AG08396 (cell line): ENCODE measurements around the gene RNF114.
"Not testable (repeated sequence)": the region's sequence is repeated elsewhere in the genome, so short reads cannot be mapped to it uniquely, and the experiment has no call there.

Experiments
- DNase-seq: peaks from one replicate; pipeline ENCODE4 v3.0.0; 2012; ENCODE audit warnings: low spot score, mixed read lengths

The RNF114 gene

DNA sequence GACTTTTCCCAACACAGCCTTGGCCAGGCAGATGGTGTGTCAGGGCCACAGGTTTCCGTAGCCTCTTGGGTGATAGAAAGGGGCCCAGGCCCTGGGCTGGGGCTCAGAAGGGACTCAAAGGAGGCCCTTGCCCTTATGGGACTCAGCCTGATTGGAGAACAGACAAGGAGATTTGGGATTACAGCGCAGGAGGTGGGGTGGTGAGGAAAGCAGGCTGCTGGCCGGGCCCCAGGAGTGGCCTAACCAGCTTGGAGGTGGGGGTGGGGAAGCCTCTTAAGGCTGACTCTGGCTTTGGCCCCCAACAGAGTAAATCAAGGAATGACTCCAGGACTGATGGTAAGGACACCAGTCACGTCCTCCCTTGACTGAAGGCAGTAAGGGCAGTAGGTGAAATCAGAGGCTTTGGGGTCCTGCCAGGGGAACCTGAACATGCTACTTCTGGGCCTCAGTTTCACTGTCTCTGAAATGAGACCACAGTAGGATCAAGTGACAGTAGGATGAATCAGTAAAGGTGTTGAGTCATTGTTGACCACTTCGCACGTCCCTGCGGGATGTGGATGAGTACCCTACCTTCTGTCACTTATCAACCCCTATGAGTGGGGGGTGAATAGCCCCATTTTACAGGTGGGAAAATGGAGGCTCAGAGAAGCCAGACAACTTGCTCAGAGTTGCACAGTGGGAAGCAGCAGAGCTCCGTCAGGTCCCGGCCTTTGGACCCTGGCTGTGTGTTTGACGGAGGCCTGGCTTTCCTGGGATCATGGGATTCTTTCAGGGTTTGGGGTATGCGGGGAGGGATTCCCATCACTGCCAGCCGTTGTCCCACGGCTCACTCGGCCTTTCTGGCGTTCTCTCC is 51.0 kb downstream of the RNF114 start:
- DNase-seq, result no peak

DNA sequence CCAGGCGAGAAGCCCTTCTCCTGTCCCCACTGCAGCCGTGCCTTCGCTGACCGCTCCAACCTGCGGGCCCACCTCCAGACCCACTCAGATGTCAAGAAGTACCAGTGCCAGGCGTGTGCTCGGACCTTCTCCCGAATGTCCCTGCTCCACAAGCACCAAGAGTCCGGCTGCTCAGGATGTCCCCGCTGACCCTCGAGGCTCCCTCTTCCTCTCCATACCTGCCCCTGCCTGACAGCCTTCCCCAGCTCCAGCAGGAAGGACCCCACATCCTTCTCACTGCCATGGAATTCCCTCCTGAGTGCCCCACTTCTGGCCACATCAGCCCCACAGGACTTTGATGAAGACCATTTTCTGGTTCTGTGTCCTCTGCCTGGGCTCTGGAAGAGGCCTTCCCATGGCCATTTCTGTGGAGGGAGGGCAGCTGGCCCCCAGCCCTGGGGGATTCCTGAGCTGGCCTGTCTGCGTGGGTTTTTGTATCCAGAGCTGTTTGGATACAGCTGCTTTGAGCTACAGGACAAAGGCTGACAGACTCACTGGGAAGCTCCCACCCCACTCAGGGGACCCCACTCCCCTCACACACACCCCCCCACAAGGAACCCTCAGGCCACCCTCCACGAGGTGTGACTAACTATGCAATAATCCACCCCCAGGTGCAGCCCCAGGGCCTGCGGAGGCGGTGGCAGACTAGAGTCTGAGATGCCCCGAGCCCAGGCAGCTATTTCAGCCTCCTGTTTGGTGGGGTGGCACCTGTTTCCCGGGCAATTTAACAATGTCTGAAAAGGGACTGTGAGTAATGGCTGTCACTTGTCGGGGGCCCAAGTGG is 51.9 kb downstream of the RNF114 start:
- no peak for DNase-seq

DNA sequence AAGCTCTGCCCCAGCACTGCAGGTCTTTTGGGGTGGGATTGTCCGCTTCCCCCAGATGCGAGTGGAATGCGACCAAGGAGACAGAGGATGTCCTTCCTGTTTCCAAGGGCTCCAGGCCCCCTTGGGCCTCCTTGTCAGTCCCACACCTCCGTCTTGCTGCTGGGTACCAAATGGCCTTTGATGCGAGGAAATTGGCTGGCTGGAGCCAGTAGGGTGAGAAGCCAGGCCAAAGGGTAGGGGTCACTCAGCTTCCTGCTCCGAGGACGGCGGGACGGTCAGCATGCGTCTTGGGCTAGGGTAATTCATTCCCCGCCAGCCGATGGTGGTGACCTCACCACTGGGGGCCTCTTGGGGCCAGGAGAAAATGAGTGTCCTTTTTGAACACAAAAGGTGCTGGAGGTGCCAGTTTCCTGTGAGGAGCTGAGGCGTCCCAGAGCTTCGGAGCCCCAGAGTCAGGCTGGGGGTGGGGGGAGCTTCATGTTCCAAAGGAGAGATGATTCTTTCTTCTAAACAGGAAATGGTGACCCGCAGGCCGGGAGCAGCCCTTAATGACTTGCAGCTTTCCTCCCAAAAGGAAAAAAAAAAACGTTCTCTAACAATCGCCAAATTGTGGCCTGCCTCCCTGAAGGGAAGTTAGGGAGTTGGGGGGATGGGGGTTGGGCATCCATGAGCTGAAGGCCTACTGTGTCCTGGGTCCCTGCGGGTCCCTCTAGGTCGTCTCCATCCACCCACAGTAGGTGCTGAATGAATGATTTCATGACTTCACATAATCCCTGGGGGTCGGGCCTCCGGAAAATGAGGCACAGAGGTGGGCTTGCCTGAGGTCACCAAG is 53.3 kb downstream of the RNF114 start:
- peak; percentile 71 for DNase-seq

DNA sequence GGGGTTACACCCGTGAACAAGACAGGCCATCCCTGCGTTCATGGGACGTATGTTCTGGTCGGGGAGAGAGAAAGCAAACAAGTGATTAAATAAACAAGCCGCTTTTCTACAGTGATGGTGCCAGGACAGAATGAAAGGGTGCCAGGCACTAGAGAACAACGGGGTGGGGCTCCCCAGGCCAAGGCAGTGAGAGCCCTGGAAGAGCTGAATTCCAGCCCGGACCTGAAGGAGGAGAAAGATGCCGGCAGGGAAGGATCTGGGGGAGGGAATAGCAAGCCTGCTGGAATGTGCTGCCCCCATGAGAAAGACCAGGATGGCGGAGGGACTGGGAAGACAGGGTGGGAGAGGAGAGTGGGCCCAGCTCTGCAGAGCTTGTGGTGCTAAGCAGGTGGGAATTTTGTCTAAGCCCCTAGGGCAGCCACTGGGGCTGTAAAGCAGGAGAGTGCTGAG is 54.1 kb downstream of the RNF114 start:
- DNase-seq, result no peak

DNA sequence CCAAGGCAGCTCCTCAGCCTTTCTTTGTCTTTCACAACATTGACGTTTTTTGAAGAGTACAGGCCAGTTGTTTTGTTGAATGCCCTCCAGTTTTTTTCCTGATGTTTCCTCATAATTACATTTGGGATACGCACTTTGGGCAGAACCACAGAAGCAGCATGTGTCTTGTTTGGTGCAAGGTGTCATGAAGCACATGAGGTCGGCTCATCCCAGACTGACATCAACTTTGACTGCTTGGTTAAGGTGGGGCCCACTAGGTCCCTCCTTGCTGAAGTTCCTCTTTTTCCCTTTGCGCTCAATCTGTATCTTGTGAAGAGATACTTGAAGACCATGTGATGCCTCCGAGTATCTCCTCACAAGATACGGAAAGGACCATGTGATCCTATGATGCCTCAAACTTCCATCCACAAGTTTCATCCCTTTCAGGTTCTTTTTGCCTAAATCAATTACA is 57.1 kb downstream of the RNF114 start:
- DNase-seq, result no peak

DNA sequence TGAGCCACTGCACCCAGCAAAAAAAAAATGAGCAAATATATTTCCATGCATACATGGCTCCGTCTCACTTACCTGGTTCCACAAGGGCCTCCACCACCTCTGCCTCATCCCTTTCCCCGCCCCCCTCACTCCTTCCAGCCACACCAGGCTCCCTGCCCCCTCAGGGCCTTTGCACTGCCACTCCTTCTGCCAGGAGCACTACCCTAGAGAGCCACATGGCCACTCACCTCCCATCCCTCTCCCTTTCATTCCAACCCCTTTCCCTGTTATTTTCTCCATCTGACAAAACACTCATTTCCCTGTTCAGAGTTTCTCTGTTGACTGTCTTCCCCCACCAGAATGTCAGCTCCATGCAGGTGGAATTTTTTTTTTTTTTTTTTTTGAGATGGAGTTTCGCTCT is 59.4 kb downstream of the RNF114 start:
- DNase-seq, result no peak

DNA sequence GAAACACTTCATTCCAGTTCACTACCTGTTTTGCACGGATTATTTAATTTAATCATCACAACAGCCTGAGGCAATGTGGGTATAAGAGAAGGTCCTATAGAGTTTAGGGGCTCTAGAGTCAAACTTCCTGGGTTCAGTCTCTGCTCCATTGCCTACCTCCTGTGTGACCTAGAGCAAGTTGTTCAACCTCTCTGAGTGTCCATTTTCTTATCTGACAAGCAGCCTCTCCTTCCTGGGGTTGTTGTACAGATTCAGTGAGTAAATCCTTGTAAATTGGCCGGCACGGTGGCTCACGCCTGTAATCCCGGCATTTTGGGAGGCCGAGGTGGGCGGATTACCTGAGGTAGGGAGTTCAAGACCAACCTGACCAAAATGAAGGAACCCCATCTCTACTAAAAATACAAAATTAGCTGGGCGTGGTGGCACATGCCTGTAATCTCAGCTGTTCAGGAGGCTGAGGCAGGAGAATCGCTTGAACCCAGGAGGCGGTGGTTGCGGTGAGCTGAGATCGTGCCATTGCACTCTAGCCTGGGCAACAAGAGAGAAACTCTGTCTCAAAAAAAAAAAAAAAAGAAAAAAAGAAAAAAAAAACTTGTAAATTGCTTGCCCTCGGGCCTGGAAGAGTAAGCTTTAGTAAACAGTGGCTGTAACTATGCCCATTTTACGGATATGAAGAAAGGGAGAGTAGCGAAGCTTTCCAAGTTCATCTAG is 62.4 kb downstream of the RNF114 start:
- not testable (repeated sequence) for DNase-seq

DNA sequence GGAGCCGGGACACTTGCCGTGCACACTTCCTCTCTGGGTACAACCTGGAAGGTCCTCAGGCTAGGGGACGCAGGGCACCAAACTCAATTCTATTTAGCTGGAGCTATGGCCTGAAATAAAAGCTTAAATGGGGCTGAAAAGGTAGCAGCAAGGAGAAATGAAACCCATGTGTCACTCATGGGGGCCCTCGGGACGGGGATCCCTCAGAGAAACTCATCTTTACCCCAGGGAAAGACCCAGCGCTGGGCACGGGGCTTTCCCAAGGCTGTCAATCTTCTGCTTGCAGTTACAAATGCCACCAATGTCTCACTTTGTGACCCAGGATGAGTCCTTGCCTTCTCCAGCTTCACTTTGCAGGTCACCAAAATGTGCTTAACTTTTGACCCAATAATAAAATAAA is 63.1 kb downstream of the RNF114 start:
- no peak for DNase-seq

DNA sequence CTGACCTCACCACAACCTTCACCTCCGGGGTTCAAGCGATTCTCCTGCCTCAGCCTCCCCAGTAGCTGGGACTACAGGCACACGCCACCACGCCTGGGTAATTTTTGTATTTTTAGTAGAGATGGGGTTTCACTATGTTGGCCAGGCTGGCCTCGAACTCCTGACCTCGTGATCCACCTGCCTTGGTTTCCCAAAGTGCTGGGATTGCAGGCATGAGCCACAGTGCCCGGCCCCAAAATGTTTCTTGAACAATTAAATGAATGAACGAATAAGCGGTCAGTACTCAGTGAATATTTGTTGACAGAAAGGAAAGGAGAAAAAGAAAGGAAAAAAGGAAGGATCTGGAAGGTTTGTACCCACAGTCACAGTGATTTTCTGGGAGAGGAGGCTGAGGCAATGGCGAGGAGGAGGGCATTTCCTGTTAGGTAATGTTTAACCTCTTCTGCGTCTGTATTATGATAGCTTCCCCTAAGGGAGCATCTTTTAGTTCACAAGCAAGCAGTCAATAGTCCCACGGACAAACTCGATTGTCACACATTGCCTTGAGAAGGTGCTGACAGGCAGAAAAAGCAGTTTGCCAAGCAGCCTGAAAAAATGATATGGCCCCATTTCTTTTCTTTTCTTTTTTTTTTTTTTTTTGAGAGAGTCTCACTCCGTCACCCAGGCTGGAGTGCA is 64.5 kb downstream of the RNF114 start:
- not testable (repeated sequence) for DNase-seq

DNA sequence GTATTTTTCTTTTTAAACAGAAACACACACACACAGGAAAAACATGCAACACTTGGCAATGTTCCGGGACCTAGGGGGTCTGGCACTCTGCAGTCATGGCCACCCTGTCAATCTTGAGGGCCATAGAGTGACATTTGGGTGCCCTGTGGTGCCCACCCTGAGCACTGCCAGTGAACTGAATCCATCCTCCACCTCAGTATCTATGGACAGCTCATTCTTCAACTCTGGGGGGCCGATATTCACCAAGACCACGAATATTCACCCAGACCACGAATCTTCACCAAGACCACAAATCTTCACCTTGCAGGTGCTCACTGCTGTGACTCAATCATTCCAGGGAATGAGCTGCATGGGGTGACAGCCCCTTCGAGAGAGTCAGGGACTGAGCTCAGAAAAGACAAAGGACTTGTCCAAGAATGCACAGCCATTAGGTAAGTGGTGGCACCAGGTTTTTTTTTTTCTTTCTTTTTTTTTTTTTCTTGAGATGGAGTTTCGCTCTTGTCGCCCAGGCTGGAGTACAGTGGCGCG is 65.7 kb downstream of the RNF114 start:
- no peak for DNase-seq

DNA sequence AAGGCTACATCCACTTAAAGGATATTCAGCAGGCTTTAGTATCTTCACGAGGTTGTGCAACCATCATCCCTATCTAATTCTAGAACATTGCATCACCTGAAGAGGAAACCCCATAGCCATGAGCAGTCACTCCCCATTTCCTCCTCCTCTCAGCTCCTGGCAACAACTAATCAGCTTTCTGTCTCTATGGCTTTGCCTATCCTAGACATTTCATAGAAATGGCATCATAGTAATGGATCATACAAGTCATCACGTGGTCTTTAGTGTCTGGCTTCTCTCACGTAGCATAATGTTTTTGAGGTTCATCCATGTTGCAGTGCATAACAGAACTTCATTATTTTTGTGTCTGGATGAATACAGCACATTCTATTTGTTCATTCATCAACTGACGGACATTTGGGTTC is 67.1 kb downstream of the RNF114 start:
- DNase-seq, result no peak
